H1 (cell line): ENCODE results near the gene C5orf15. TPM values are rescaled to one million over a fixed set of nuclear protein-coding genes. Genes with fewer than 3 reads are reported as not detected.
A peak's percentile ranks its signal among the peaks of the same experiment; 100 is the strongest.

ENCODE experiments used
- CTCF ChIA-PET: fragments of 300-600 bp; sonication (Branson Sonifier 250); formaldehyde crosslinking; loops from one replicate; lab custom pipeline; 2021; ENCODE audit not compliant: partially characterized antibody; lab: Charles Lee
- POLR2A ChIA-PET: fragments of 300-600 bp; sonication (Branson Sonifier 250); formaldehyde crosslinking; loops from one replicate; lab custom pipeline; 2021; ENCODE audit warnings: inconsistent platforms; ENCODE audit not compliant: partially characterized antibody; lab: Charles Lee
- DNase-seq, 2 experiments: peaks; one replicate each; pipeline versions ENCODE4 v3.0.0 to v3.0.0-alpha.2; 2010 to 2022; ENCODE audit warnings: low spot score in 2 of 2, low read depth in 1 of 2, mixed read lengths in 1 of 2
- FAIRE-seq: peaks from 2 replicates; lab custom pipeline; 2011; peaks lifted over from hg19 to GRCh38; lab: Jason Lieb, UNC
- H2AFZ ChIP-seq: 2 replicates; pipeline ENCODE4 v1.8.1; 2012; ENCODE audit warnings: low read length, inconsistent platforms
- H2AK5ac ChIP-seq: 2 replicates; pipeline ENCODE4 v1.6.1; 2013; ENCODE audit warnings: low read depth, low read length
- H2BK120ac ChIP-seq: replicated peaks from 2 replicates; pipeline ENCODE3; 2013; ENCODE audit warnings: low read depth, low read length, inconsistent platforms
- H2BK12ac ChIP-seq: 2 replicates; pipeline ENCODE4 v1.6.1; 2013; ENCODE audit warnings: low read depth, low read length
- H2BK15ac ChIP-seq: 2 replicates; pipeline ENCODE4 v1.6.1; 2013; ENCODE audit warnings: low read length
- H2BK20ac ChIP-seq: 2 replicates; pipeline ENCODE4 v1.6.1; 2013; ENCODE audit warnings: low read length
- H2BK5ac ChIP-seq: 2 replicates; pipeline ENCODE4 v1.6.1; 2013; ENCODE audit warnings: low read depth, low read length
- H3K14ac ChIP-seq: 2 replicates; pipeline ENCODE4 v1.6.1; 2013; ENCODE audit warnings: inconsistent platforms; ENCODE audit not compliant: insufficient read length
- H3K18ac ChIP-seq: 2 replicates; pipeline ENCODE4 v1.6.1; 2013; ENCODE audit warnings: low read length; ENCODE audit errors: extremely low read depth
- H3K23ac ChIP-seq: 2 replicates; pipeline ENCODE4 v1.6.1; 2013; ENCODE audit warnings: inconsistent platforms; ENCODE audit not compliant: insufficient read length
- H3K23me2 ChIP-seq: 2 replicates; pipeline ENCODE4 v1.6.1; 2013; ENCODE audit warnings: low read depth, low read length
- H3K27ac ChIP-seq: 2 replicates; pipeline ENCODE4 v1.6.1; 2011; ENCODE audit warnings: low read depth, low read length, inconsistent platforms
- H3K27me3 ChIP-seq, 4 experiments: replicated peaks in 1 of 4; 1 replicate in 1 of 4; 2 replicates in 3 of 4; pipeline versions ENCODE4 v1.6.1 to v1.8.1; 2011 to 2013; ENCODE audit warnings: low read length in 3 of 4, mild to moderate bottlenecking in 3 of 4, inconsistent platforms in 2 of 4, mixed read lengths in 2 of 4, moderate library complexity in 1 of 4; ENCODE audit not compliant: control insufficient read depth in 3 of 4, insufficient read depth in 3 of 4; ENCODE audit errors: extremely low read depth in 1 of 4
- H3K36me3 ChIP-seq, 4 experiments: 2 replicates each; pipeline versions ENCODE4 v1.6.1 to v1.8.1; 2011 to 2013; ENCODE audit warnings: mild to moderate bottlenecking in 4 of 4, low read length in 3 of 4, moderate library complexity in 2 of 4, control low read depth in 1 of 4, inconsistent platforms in 1 of 4; ENCODE audit not compliant: insufficient read depth in 4 of 4, control insufficient read depth in 2 of 4
- H3K4ac ChIP-seq: replicated peaks from 2 replicates; pipeline ENCODE3; 2013; ENCODE audit warnings: low read length, low read depth, mixed read lengths, inconsistent platforms; ENCODE audit not compliant: insufficient read length
- H3K4me1 ChIP-seq, 4 experiments: replicated peaks in 1 of 4; 1 replicate in 1 of 4; 2 replicates in 3 of 4; pipeline versions ENCODE4 v1.6.1 to v1.8.1; 2011 to 2013; ENCODE audit warnings: low read length in 3 of 4, inconsistent platforms in 2 of 4, mixed read lengths in 1 of 4; ENCODE audit not compliant: insufficient read depth in 4 of 4, control insufficient read depth in 3 of 4
- H3K4me2 ChIP-seq, 2 experiments: 2 replicates each; pipeline versions ENCODE4 v1.6.1 to v1.8.1; 2011 to 2013; ENCODE audit warnings: low read depth in 2 of 2, low read length in 2 of 2, control low read depth in 1 of 2, inconsistent platforms in 1 of 2, mild to moderate bottlenecking in 1 of 2; ENCODE audit not compliant: insufficient read depth in 1 of 2
- H3K4me3 ChIP-seq, 4 experiments: fragments of 200-600, 300-600 bp in 1 of 4; sonication (generic), shearing (Covaris generic), sonication (Bioruptor Twin) in 1 of 4; 2 replicates each; pipeline versions ENCODE4 v1.5.1 to v1.8.1; 2011 to 2016; ENCODE audit warnings: low read length in 4 of 4, low read depth in 3 of 4, control low read depth in 2 of 4, inconsistent platforms in 2 of 4, mild to moderate bottlenecking in 2 of 4, mixed read lengths in 1 of 4, moderate library complexity in 1 of 4; ENCODE audit not compliant: insufficient read depth in 2 of 4; ENCODE audit errors: extremely low read depth in 1 of 4
- H3K56ac ChIP-seq: replicated peaks from 2 replicates; pipeline ENCODE3; 2013; ENCODE audit warnings: low read depth, mild to moderate bottlenecking, mixed read lengths, low read length, inconsistent platforms; ENCODE audit not compliant: insufficient read length
- H3K79me1 ChIP-seq: 2 replicates; pipeline ENCODE4 v1.6.1; 2013; ENCODE audit warnings: low read depth, low read length, control low read depth
- H3K79me2 ChIP-seq, 2 experiments: 2 replicates each; pipeline versions ENCODE4 v1.6.1 to v1.8.1; 2012 to 2013; ENCODE audit warnings: low read length in 2 of 2, mild to moderate bottlenecking in 2 of 2, inconsistent platforms in 1 of 2; ENCODE audit not compliant: insufficient read depth in 2 of 2, control insufficient read depth in 1 of 2
- H3K9ac ChIP-seq, 4 experiments: replicated peaks in 1 of 4; 1 replicate in 1 of 4; 2 replicates in 3 of 4; pipeline versions ENCODE4 v1.6.1 to v1.8.1; 2011 to 2013; ENCODE audit warnings: low read depth in 3 of 4, low read length in 3 of 4, control low read depth in 2 of 4, mild to moderate bottlenecking in 2 of 4, moderate library complexity in 2 of 4, inconsistent platforms in 1 of 4; ENCODE audit errors: extremely low read depth in 1 of 4
- H3K9me3 ChIP-seq, 2 experiments: 2 replicates each; pipeline versions ENCODE4 v1.6.1 to v1.8.1; 2012 to 2013; ENCODE audit warnings: mild to moderate bottlenecking in 2 of 2, moderate library complexity in 2 of 2, control low read depth in 1 of 2, inconsistent platforms in 1 of 2, low read depth in 1 of 2, low read length in 1 of 2, mixed read lengths in 1 of 2; ENCODE audit not compliant: insufficient read depth in 2 of 2
- H4K20me1 ChIP-seq, 2 experiments: replicated peaks in 1 of 2; 2 replicates each; pipeline versions ENCODE3 to v1.8.1; 2011 to 2013; ENCODE audit warnings: inconsistent platforms in 2 of 2, low read length in 2 of 2, mild to moderate bottlenecking in 1 of 2; ENCODE audit not compliant: insufficient read depth in 2 of 2, control insufficient read depth in 1 of 2
- H4K5ac ChIP-seq: 2 replicates; pipeline ENCODE4 v1.6.1; 2013; ENCODE audit warnings: low read length, low read depth, mixed read lengths, inconsistent platforms; ENCODE audit not compliant: insufficient read length
- H4K8ac ChIP-seq: 2 replicates; pipeline ENCODE4 v1.8.0; 2013; ENCODE audit warnings: mild to moderate bottlenecking, moderate library complexity, low read length, inconsistent platforms; ENCODE audit not compliant: insufficient read depth; ENCODE audit errors: extremely low read depth
- H4K91ac ChIP-seq: replicated peaks from 2 replicates; pipeline ENCODE3; 2013; ENCODE audit warnings: low read length, mixed read lengths, inconsistent platforms; ENCODE audit not compliant: insufficient read length
- EGR1 ChIP-seq: IDR thresholded peaks from 2 replicates; pipeline ENCODE4 v1.6.1; 2011; ENCODE audit warnings: low read depth, low read length, borderline replicate concordance
- GTF2F1 ChIP-seq: IDR thresholded peaks from 2 replicates; pipeline ENCODE4 v1.6.1; 2012; ENCODE audit warnings: low read depth, low read length, improper control_type of control experiment, borderline replicate concordance
- RXRA ChIP-seq: IDR thresholded peaks from 2 replicates; pipeline ENCODE4 v1.6.1; 2011; ENCODE audit warnings: low read depth, mild to moderate bottlenecking, low read length, moderate library complexity; ENCODE audit not compliant: insufficient read depth
- SP4 ChIP-seq: IDR thresholded peaks from 2 replicates; pipeline ENCODE4 v1.6.1; 2012; ENCODE audit warnings: low read length, inconsistent platforms
- USF2 ChIP-seq: IDR thresholded peaks from 2 replicates; pipeline ENCODE4 v1.6.1; 2011; ENCODE audit warnings: low read length, improper control_type of control experiment
- WGBS, 2 experiments: shearing (Covaris generic) in 1 of 2; methylation state at CpG; one replicate each; pipeline versions ENCODE4 v1.1.6 to v1.1.7; 2013 to 2015; ENCODE audit warnings: low lambda C conversion rate in 2 of 2, mixed read lengths in 2 of 2, inconsistent platforms in 1 of 2, low coverage in 1 of 2, missing lambda C conversion rate in 1 of 2; ENCODE audit not compliant: insufficient replicate concordance in 2 of 2, insufficient coverage in 1 of 2, insufficient read length in 1 of 2; ENCODE audit errors: extremely low coverage in 1 of 2, missing lambda C conversion rate in 1 of 2; 5-methylcytosine and 5-hydroxymethylcytosine counted together
- polyA plus RNA-seq, 7 experiments: library from polyadenylated mRNA; depleted of rRNA in 3 of 7; stranded (reverse) in 5 of 7; unstranded in 2 of 7; fragments of >200 nt in 5 of 7; fragments of 200-250 nt in 2 of 7; gene quantifications; 1 replicate in 5 of 7; 2 replicates in 1 of 7; 4 replicates in 1 of 7; pipeline versions ENCODE4 v1.2.1 to v1.2.3, GENCODE V29; 2011 to 2013; ENCODE audit warnings: missing spikeins in 2 of 7, mixed read lengths in 2 of 7
- total RNA-seq: library from RNA; stranded (reverse); fragmentation: NEBNext Ultra II Directional; extraction: Animal tissue kit (Norgen Biotek cat#: 25700); gene quantifications from 2 replicates; pipeline ENCODE4 v1.2.1, GENCODE V29; 2021

The C5orf15 gene
- total and polyA plus RNA-seq, 2 of the 8 experiments (the other 6 are each of a cell fraction or from before 2014, with no cell fraction given): 31.7 to 39.3 TPM

- H4K91ac ChIP-seq: no peak overlapping the region
- no peak overlapping the region for H3K27ac ChIP-seq
- no peaks in the 10 kb centered on the region for H3K79me2 ChIP-seq
- H3K14ac ChIP-seq: no peak overlapping the region
- WGBS, 2 experiments: 89% methylated on average over 5 of the region's 5 CpGs; no CpG with 5 or more reads in 1 of the 2 experiments
- peaks cover 0 to 4% of the 10 kb centered on the region in 2 experiments; a peak in 1 of 4 replicates for H3K9me3 ChIP-seq
- H4K8ac ChIP-seq: no peak overlapping the region
- H2BK12ac ChIP-seq: no peak overlapping the region
- H4K5ac ChIP-seq: no peak overlapping the region
- no peak overlapping the region for H3K9ac ChIP-seq
- ChIA-PET CTCF (interaction anchor here (1.1 to 2.0 kb wide), 5 partner anchors 9 to 119 kb away, joined by 3 to 15 read pairs (median 4); no protein-coding TSS in a partner anchor), POLR2A (no interaction called here)
- H3K56ac ChIP-seq: no peak overlapping the region
- no peaks in the 10 kb centered on the region for H3K79me1 ChIP-seq
- no peak overlapping the region for H2BK5ac ChIP-seq
- DNase-seq (no peak), FAIRE-seq (no peak)
- 0 out of 2 replicates have a peak overlapping the region, but pooled peaks have one; percentile 39 for H2AK5ac ChIP-seq
- H3K23ac ChIP-seq: no peak overlapping the region
- H2AFZ ChIP-seq: no peak overlapping the region
- H2BK15ac ChIP-seq: no peak overlapping the region
- H3K4me1 ChIP-seq: no peaks in the 10 kb centered on the region; a peak in 1 of 7 replicates
- no peak for TF ChIP-seq GTF2F1
- TF ChIP-seq USF2: no peak
- TF ChIP-seq EGR1: no peak
- no peak for TF ChIP-seq SP4
- TF ChIP-seq RXRA: no peak
- H4K20me1 ChIP-seq: no peaks in the 10 kb centered on the region
- no peaks in the 10 kb centered on the region for H3K27me3 ChIP-seq
- H2BK120ac ChIP-seq: no peak overlapping the region
- H3K4me2 ChIP-seq: no peak overlapping the region
- no peak overlapping the region for H3K18ac ChIP-seq
- no peak overlapping the region for H3K4me3 ChIP-seq
- peaks cover 1% of the 10 kb centered on the region; the same call in 1 of the 2 replicates for H3K23me2 ChIP-seq
- no peak overlapping the region for H2BK20ac ChIP-seq
- H3K4ac ChIP-seq: no peak overlapping the region
- no peaks in the 10 kb centered on the region for H3K36me3 ChIP-seq
These were observed 32.8 kb downstream of the C5orf15 start for GRCh38 chr5:133935667-133935940.
